HepG2 (cell line): ENCODE data around the gene MAN1B1. TPM values are rescaled to one million over a fixed set of nuclear protein-coding genes. Genes with fewer than 3 reads are reported as not detected.

Source experiments
- BRD4 ChIP-seq: sonication (generic); formaldehyde crosslinking; IDR thresholded peaks from 2 replicates; pipeline ENCODE4 v1.4.0; 2020; ENCODE audit warnings: missing genetic modification reagents
- CENPBD1 ChIP-seq: sonication (generic); formaldehyde crosslinking; IDR thresholded peaks from 2 replicates; pipeline ENCODE4 v1.8.0; 2022; ENCODE audit warnings: missing genetic modification reagents, low read depth, mild to moderate bottlenecking, borderline replicate concordance
- CHCHD3 ChIP-seq: sonication (generic); formaldehyde crosslinking; IDR thresholded peaks from 2 replicates; pipeline ENCODE4 v1.8.0; 2022; ENCODE audit warnings: mild to moderate bottlenecking, missing genetic modification reagents, moderate library complexity
- FOXP1 ChIP-seq, 2 experiments: fragments of 450-650 bp in 1 of 2; IDR thresholded peaks; 2 replicates each; pipeline ENCODE4 v1.6.1; 2017 to 2018; ENCODE audit warnings: antibody characterized with exemption in 1 of 2
- MEIS2 ChIP-seq: sonication (generic); formaldehyde crosslinking; IDR thresholded peaks from 2 replicates; pipeline ENCODE4 v1.9.0; 2021; ENCODE audit warnings: mild to moderate bottlenecking, missing genetic modification reagents
- PCBP1 ChIP-seq: fragments of 200-400 bp; formaldehyde crosslinking; IDR thresholded peaks from 2 replicates; pipeline ENCODE4 v1.6.1; 2017; ENCODE audit warnings: mild to moderate bottlenecking, low read depth, low read length, borderline replicate concordance
- STAT5B ChIP-seq: sonication (generic); formaldehyde crosslinking; IDR thresholded peaks from 2 replicates; pipeline ENCODE4 v1.4.0; 2020; ENCODE audit warnings: missing genetic modification reagents
- ZFP91 ChIP-seq: sonication (generic); formaldehyde crosslinking; IDR thresholded peaks from 2 replicates; pipeline ENCODE4 v1.9.0; 2022; ENCODE audit warnings: missing genetic modification reagents, mild to moderate bottlenecking, borderline replicate concordance
- ZGPAT ChIP-seq: IDR thresholded peaks from 2 replicates; pipeline ENCODE4 v1.6.1; 2016; ENCODE audit warnings: mild to moderate bottlenecking
- ZNF512B ChIP-seq: sonication (generic); formaldehyde crosslinking; IDR thresholded peaks from 2 replicates; pipeline ENCODE4 v1.5.1; 2020; ENCODE audit warnings: missing genetic modification reagents, mild to moderate bottlenecking, borderline replicate concordance
- ZNF556 ChIP-seq: sonication (generic); formaldehyde crosslinking; IDR thresholded peaks from 2 replicates; pipeline ENCODE4 v1.4.0; 2020; ENCODE audit warnings: mild to moderate bottlenecking, missing genetic modification reagents, borderline replicate concordance
- ZSCAN30 ChIP-seq: sonication (generic); formaldehyde crosslinking; IDR thresholded peaks from 2 replicates; pipeline ENCODE4 v1.5.0; 2020; ENCODE audit warnings: mild to moderate bottlenecking, missing genetic modification reagents
- polyA plus RNA-seq, 8 experiments: library from polyadenylated mRNA; depleted of rRNA in 3 of 8; stranded (reverse) in 7 of 8; unstranded in 1 of 8; fragments of >200 nt; fragmentation: Illumina TruSeq in 4 of 8; extraction: Trizol in 4 of 8; gene quantifications; 2 replicates each; pipeline versions ENCODE4 v1.2.1 to v1.2.3, GENCODE V29; 2011 to 2016; ENCODE audit warnings: low read depth in 4 of 8, missing spikeins in 1 of 8, mixed read lengths in 1 of 8; ENCODE audit not compliant: insufficient read depth in 1 of 8
- total RNA-seq, 5 experiments: library from RNA; depleted of rRNA; stranded (reverse); fragments of >200 nt; fragmentation: Illumina TruSeq; extraction: Trizol; gene quantifications; 2 replicates each; pipeline ENCODE4 v1.2.3, GENCODE V29; 2016; ENCODE audit warnings: low read depth in 1 of 5
- TF ChIP-seq, protein P1 (sequence below): sonication (generic); formaldehyde crosslinking; IDR thresholded peaks from 2 replicates; pipeline ENCODE4 v1.4.0; 2020; ENCODE audit warnings: low read depth, mild to moderate bottlenecking, missing genetic modification reagents
- TF ChIP-seq, protein P2 (sequence below): sonication (generic); formaldehyde crosslinking; conservative IDR thresholded peaks from 2 replicates; pipeline ENCODE4 v1.5.0; 2020; ENCODE audit warnings: missing genetic modification reagents
- TF ChIP-seq, protein P3 (sequence below): sonication (generic); formaldehyde crosslinking; IDR thresholded peaks from 2 replicates; pipeline ENCODE4 v1.4.0; 2020; ENCODE audit warnings: missing genetic modification reagents

Gene MAN1B1
- total and polyA plus RNA-seq, 2 of the 13 experiments (the other 11 are each of a cell fraction or from before 2014, with no cell fraction given): 48.9 to 59.5 TPM

GRCh38 chr9:137086531-137087408 lies at the start of gene MAN1B1 (continued):
- TF ChIP-seq ZNF512B (no peak), STAT5B (CRISPR knock-in tag) (no peak), FOXP1 (IDR thresholded peaks at IDR 0.05) (no peak), FOXP1 (CRISPR knock-in tag; IDR thresholded peaks at IDR 0.05) (peak; percentile 38), ZNF556 (CRISPR knock-in tag) (no peak), CENPBD1 (CRISPR knock-in tag) (no peak), PCBP1 (0 out of 2 replicates have a peak, but pooled peaks have one; percentile 5), MEIS2 (CRISPR knock-in tag) (peak; percentile 55), ZGPAT (CRISPR knock-in tag) (peak; percentile 86), ZFP91 (CRISPR knock-in tag) (peak; percentile 84), CHCHD3 (CRISPR knock-in tag) (no peak), ZSCAN30 (CRISPR knock-in tag) (no peak), BRD4 (peak; percentile 38; the same call in 1 of the 2 replicates)
- TF ChIP-seq, protein P1, sequence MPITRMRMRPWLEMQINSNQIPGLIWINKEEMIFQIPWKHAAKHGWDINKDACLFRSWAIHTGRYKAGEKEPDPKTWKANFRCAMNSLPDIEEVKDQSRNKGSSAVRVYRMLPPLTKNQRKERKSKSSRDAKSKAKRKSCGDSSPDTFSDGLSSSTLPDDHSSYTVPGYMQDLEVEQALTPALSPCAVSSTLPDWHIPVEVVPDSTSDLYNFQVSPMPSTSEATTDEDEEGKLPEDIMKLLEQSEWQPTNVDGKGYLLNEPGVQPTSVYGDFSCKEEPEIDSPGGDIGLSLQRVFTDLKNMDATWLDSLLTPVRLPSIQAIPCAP: no peak
- TF ChIP-seq, protein P2, sequence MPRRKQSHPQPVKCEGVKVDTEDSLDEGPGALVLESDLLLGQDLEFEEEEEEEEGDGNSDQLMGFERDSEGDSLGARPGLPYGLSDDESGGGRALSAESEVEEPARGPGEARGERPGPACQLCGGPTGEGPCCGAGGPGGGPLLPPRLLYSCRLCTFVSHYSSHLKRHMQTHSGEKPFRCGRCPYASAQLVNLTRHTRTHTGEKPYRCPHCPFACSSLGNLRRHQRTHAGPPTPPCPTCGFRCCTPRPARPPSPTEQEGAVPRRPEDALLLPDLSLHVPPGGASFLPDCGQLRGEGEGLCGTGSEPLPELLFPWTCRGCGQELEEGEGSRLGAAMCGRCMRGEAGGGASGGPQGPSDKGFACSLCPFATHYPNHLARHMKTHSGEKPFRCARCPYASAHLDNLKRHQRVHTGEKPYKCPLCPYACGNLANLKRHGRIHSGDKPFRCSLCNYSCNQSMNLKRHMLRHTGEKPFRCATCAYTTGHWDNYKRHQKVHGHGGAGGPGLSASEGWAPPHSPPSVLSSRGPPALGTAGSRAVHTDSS (CRISPR knock-in tag): no peak
- TF ChIP-seq, protein P3, sequence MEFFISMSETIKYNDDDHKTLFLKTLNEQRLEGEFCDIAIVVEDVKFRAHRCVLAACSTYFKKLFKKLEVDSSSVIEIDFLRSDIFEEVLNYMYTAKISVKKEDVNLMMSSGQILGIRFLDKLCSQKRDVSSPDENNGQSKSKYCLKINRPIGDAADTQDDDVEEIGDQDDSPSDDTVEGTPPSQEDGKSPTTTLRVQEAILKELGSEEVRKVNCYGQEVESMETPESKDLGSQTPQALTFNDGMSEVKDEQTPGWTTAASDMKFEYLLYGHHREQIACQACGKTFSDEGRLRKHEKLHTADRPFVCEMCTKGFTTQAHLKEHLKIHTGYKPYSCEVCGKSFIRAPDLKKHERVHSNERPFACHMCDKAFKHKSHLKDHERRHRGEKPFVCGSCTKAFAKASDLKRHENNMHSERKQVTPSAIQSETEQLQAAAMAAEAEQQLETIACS (CRISPR knock-in tag): peak; percentile 56; the same call in 1 of the 2 replicates
